Suprapubic skin (tissue), 3 donors: ENCODE results near the gene DLG1.

ENCODE experiments used
- EP300 ChIP-seq: sonication (generic); formaldehyde crosslinking; IDR thresholded peaks from one replicate; pipeline ENCODE4 v1.6.1; 2017; ENCODE audit warnings: antibody characterized with exemption
- POLR2A ChIP-seq, 2 donors: fragments of 450-650 bp; IDR thresholded peaks; one replicate each; pipeline ENCODE4 v1.6.1; 2017; ENCODE audit warnings: antibody characterized with exemption in 2 of 2, mild to moderate bottlenecking in 2 of 2, moderate library complexity in 2 of 2
- TF ChIP-seq, protein P1 (sequence below), 2 donors: fragments of 200-600 bp in 1 of 2; fragments of 450-650 bp in 1 of 2; sonication (generic) in 1 of 2; IDR thresholded peaks; one replicate each; pipeline ENCODE4 v1.5.1; 2016 to 2019; ENCODE audit warnings: antibody characterized with exemption in 2 of 2, mild to moderate bottlenecking in 1 of 2, moderate library complexity in 1 of 2

- TF ChIP-seq, protein P1, sequence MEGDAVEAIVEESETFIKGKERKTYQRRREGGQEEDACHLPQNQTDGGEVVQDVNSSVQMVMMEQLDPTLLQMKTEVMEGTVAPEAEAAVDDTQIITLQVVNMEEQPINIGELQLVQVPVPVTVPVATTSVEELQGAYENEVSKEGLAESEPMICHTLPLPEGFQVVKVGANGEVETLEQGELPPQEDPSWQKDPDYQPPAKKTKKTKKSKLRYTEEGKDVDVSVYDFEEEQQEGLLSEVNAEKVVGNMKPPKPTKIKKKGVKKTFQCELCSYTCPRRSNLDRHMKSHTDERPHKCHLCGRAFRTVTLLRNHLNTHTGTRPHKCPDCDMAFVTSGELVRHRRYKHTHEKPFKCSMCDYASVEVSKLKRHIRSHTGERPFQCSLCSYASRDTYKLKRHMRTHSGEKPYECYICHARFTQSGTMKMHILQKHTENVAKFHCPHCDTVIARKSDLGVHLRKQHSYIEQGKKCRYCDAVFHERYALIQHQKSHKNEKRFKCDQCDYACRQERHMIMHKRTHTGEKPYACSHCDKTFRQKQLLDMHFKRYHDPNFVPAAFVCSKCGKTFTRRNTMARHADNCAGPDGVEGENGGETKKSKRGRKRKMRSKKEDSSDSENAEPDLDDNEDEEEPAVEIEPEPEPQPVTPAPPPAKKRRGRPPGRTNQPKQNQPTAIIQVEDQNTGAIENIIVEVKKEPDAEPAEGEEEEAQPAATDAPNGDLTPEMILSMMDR (IDR thresholded peaks at IDR 0.05), result no peak
- no peak for TF ChIP-seq EP300
- TF ChIP-seq POLR2A (IDR thresholded peaks at IDR 0.05), result no peak
Observed at GRCh38 chr3:197283045-197283444, 15.4 kb downstream of the DLG1 start.
